SU-DHL-6 (cell line): ENCODE measurements around the gene PTGES3L.

Source experiments
- CTCF ChIP-seq: fragments of 200-600 bp; sonication (generic); IDR thresholded peaks from one replicate; pipeline ENCODE4 v1.5.1; 2017; ENCODE audit warnings: antibody characterized with exemption, mild to moderate bottlenecking, low read length, moderate library complexity; ENCODE audit not compliant: insufficient read depth, poor library complexity, severe bottlenecking
- EZH2phosphoT487 ChIP-seq: fragments of 200-600 bp; sonication (generic), shearing (Covaris generic); conservative IDR thresholded peaks from 2 replicates; pipeline ENCODE4 v1.6.1; 2018; ENCODE audit warnings: mild to moderate bottlenecking, antibody characterized with exemption, low read length, moderate library complexity, mixed read lengths

DNA sequence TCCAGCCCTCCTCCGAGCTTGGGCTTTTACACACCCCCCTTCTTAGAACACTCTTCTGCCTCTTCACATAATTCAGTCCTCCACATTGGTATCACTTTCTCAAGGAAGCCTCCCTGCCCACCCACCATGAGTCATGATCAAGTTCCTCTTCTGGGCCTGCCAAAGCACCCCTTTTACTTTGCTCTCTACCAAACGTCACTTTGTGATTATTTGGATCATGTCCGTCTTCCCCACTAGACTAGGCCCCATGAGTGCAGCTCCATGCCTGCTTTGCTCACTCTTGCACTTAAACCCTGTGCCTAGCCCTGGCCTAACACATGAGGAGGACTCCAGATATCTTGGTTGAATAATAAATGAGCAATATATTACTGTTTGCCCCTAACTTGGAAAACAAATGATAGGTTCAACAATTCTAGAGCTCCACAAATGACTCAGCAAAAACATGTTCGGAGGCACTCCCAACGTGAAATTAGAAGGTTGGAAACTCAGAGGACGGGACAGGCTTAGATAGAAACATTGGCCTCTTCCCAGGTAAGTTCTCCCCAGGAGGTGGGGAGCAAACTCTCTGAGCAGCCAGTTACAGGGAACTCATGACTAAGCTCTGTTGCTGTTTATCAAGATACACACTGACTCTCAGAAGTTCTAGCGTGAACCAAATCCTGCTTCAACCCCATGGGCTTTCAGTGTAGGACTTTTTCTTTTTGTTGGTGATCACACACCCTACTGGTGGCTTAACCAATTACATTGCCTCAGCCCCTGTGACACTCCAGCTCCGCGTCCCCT lies 51.0 kb downstream of the PTGES3L start:
- TF ChIP-seq CTCF (peak; percentile 58), EZH2phosphoT487 (no peak)
